Head of caudate nucleus (tissue), 42 donors: ENCODE measurements around the gene KCTD16.

Experiments used
- DNase-seq, 42 donors: peaks; one replicate each; pipeline versions ENCODE4 v3.0.0 to v3.0.0-alpha.2; 2020 to 2021; ENCODE audit warnings: mixed read lengths in 7 of 42
- intact Hi-C: fragments of 100-400 bp; cut with DNase I; formaldehyde crosslinking; loops from one replicate; pipeline ENCODE4 v1.15.0; 2022

KCTD16 gene

GRCh38 chr5:144427866-144428265, 257.2 kb downstream of the KCTD16 start:
- DNase-seq, result no peak
- intact Hi-C loops, result no loop called here

GRCh38 chr5:144428326-144428725, 257.7 kb downstream of the KCTD16 start:
- no peak for DNase-seq
- intact Hi-C loops, result no loop called here

GRCh38 chr5:144429405-144429804, 258.7 kb downstream of the KCTD16 start:
- no peak for DNase-seq
- intact Hi-C loops, result no loop called here

- intact Hi-C loops, result no loop called here
- DNase-seq, result no peak
These were observed 259.2 kb downstream of the KCTD16 start for GRCh38 chr5:144429905-144430304.

- no peak for DNase-seq
- intact Hi-C loops, result no loop called here
These were observed 262.6 kb downstream of the KCTD16 start for GRCh38 chr5:144433140-144433822.

GRCh38 chr5:144433893-144434292, 263.2 kb downstream of the KCTD16 start:
- intact Hi-C loops, result no loop called here

GRCh38 chr5:144436007-144436406, 265.3 kb downstream of the KCTD16 start:
- DNase-seq, result no peak
- intact Hi-C loops, result no loop called here

More at GRCh38 chr5:144433893-144434292, 263.2 kb downstream of the KCTD16 start:
- no peak for DNase-seq

- intact Hi-C loops, result no loop called here
- peak in 2 of 42 donors; percentile 8 to 14 for DNase-seq
These were observed 267.6 kb downstream of the KCTD16 start for GRCh38 chr5:144438237-144438636.

GRCh38 chr5:144448457-144448856, 277.8 kb downstream of the KCTD16 start:
- DNase-seq, result no peak
- intact Hi-C loops, result no loop called here

- intact Hi-C loops, result no loop called here
- no peak for DNase-seq
These were observed 280.7 kb downstream of the KCTD16 start for GRCh38 chr5:144451187-144451973.

- DNase-seq, result no peak
- intact Hi-C loops, result no loop called here
These were observed 283.1 kb downstream of the KCTD16 start for GRCh38 chr5:144453753-144454152.

GRCh38 chr5:144457160-144457559, 286.5 kb downstream of the KCTD16 start:
- intact Hi-C loops, result no loop called here
- no peak for DNase-seq

GRCh38 chr5:144458216-144458615, 287.5 kb downstream of the KCTD16 start:
- no peak for DNase-seq
- intact Hi-C loops, result no loop called here

- intact Hi-C loops, result no loop called here
- no peak for DNase-seq
These were observed 289.9 kb downstream of the KCTD16 start for GRCh38 chr5:144460600-144460999.

GRCh38 chr5:144462577-144462976, 291.9 kb downstream of the KCTD16 start:
- intact Hi-C loops, result no loop called here
- DNase-seq, result no peak

GRCh38 chr5:144463481-144464223, 293.0 kb downstream of the KCTD16 start:
- DNase-seq, result no peak
- intact Hi-C loops, result no loop called here

GRCh38 chr5:144464306-144464705, 293.6 kb downstream of the KCTD16 start:
- no peak for DNase-seq
- intact Hi-C loops, result no loop called here

GRCh38 chr5:144465441-144465840, 294.8 kb downstream of the KCTD16 start:
- intact Hi-C loops, result no loop called here
- DNase-seq, result no peak

- intact Hi-C loops, result no loop called here
- DNase-seq, result peak in 9 of 42 donors; percentile 4 to 46 (median 15)
These were observed 297.1 kb downstream of the KCTD16 start for GRCh38 chr5:144467792-144468191.

- peak in 2 of 42 donors; percentile 7 to 9 for DNase-seq
- intact Hi-C loops, result no loop called here
These were observed 297.9 kb downstream of the KCTD16 start for GRCh38 chr5:144468571-144468970.
